Measurements from ENCODE around the gene NCAN. TPM values are rescaled to one million over a fixed set of nuclear protein-coding genes. Genes with fewer than 3 reads are reported as not detected.

Gene NCAN
- total RNA-seq, 1 experiment from 2014 or later, result 0.15 TPM

DNA sequence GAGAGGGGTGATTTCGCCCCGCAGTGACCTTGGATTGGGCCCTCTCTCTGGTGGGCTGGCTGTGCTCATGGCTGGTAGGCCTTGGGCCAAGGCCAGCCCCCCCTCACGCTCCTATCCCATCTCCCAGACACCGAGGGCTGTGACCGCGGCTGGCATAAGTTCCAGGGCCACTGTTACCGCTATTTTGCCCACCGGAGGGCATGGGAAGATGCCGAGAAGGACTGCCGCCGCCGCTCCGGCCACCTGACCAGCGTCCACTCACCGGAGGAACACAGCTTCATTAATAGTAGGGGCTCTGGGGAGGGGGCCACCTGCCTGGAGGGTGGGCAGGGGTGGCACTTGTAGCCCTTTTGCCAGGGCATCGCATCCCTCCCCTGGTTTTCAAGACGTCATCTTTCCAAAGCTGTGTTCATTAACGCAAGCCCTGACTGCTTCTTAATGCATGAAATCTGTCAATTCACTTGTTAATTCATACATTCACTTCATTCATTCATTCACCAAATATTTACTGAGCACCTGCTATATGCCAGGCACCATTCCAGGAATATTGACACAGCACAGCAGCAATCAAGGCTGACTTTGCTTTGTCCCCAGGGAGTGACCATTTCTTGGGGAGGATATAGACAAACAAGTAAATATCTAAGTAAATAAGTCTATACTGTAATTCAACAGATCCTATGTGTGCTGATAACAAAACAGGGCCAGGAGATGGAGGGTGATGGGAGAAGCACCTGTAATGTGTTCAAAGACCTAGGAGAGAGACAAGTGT, 26.6 kb downstream of the NCAN start:
- H3K4me2 ChIP-seq (ENCODE audit: low read length), result no peak overlapping the region
- ATAC-seq (no peak), DNase-seq (no peak)
- H3K36me3 ChIP-seq (ENCODE audit: low read depth, low read length), result no peaks in the 10 kb centered on the region
- no peaks in the 10 kb centered on the region for H3K27me3 ChIP-seq (ENCODE audit: low read length)
- H3K27ac ChIP-seq (ENCODE audit: low read length), result no peak overlapping the region
- no peak overlapping the region for H3K4me3 ChIP-seq (ENCODE audit: low read length)
- H3K9me2 ChIP-seq (replicated peaks; ENCODE audit: low read length), result no peaks in the 10 kb centered on the region
- H3K9me3 ChIP-seq (ENCODE audit: low read length), result peaks cover 8% of the 10 kb centered on the region
- CTCF ChIA-PET, result no interaction called here
- H2AFZ ChIP-seq (ENCODE audit: low read length), result no peak overlapping the region
- no peaks in the 10 kb centered on the region for H3F3A ChIP-seq (ENCODE audit: low read length, unreplicated experiment)
- no peaks in the 10 kb centered on the region for H3K79me2 ChIP-seq (ENCODE audit: low read length)
- POLR2A ChIA-PET (ENCODE audit: unreplicated experiment), result no interaction called here
- no peak overlapping the region for H3K9ac ChIP-seq (ENCODE audit: low read length)
- no peak for TF ChIP-seq EZH2 (IDR thresholded peaks at IDR 0.05; ENCODE audit: low read length, unreplicated experiment)
- no peak for TF ChIP-seq EZH2phosphoT487 (IDR thresholded peaks at IDR 0.05; ENCODE audit: borderline replicate concordance, low read length)
- BruUV-seq (replicated peaks), result no TSS peak
- intact Hi-C loops (cut with micrococcal nuclease), result no loop called here
- no peaks in the 10 kb centered on the region for H4K20me1 ChIP-seq (ENCODE audit: low read length)
- no peaks in the 10 kb centered on the region for H3K4me1 ChIP-seq (ENCODE audit: insufficient read depth, low read length)

DNA sequence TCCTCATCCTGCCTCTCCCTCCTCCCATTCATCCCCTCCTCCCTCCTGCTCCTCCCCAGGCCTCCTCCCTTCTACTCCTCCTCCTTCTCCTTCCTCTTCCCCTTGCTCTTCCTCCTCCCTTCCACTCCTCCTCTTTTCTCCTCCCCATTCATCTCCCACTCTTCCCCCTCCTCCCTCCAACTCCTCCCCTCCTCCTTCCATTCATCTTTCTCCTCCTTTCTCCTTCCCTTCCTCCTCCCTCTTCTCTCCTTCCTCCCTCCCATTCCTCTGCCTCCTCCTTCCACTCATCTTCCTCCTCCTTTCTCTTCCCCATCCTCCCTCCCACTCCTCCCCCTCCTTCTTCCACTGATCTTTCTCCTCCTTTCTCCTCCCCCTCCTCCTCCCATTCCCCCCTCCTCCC, 27.9 kb downstream of the NCAN start:
- TF ChIP-seq, protein P1, sequence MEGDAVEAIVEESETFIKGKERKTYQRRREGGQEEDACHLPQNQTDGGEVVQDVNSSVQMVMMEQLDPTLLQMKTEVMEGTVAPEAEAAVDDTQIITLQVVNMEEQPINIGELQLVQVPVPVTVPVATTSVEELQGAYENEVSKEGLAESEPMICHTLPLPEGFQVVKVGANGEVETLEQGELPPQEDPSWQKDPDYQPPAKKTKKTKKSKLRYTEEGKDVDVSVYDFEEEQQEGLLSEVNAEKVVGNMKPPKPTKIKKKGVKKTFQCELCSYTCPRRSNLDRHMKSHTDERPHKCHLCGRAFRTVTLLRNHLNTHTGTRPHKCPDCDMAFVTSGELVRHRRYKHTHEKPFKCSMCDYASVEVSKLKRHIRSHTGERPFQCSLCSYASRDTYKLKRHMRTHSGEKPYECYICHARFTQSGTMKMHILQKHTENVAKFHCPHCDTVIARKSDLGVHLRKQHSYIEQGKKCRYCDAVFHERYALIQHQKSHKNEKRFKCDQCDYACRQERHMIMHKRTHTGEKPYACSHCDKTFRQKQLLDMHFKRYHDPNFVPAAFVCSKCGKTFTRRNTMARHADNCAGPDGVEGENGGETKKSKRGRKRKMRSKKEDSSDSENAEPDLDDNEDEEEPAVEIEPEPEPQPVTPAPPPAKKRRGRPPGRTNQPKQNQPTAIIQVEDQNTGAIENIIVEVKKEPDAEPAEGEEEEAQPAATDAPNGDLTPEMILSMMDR (conservative IDR thresholded peaks at IDR 0.05; ENCODE audit: low read depth, low read length), result no peak
- TF ChIP-seq EZH2phosphoT487 (IDR thresholded peaks at IDR 0.05; ENCODE audit: borderline replicate concordance, low read length) (no peak), EZH2 (IDR thresholded peaks at IDR 0.05; ENCODE audit: low read length, unreplicated experiment) (no peak)
- intact Hi-C loops (cut with micrococcal nuclease), result no loop called here
- H3K27me3 ChIP-seq (ENCODE audit: low read length), result no peaks in the 10 kb centered on the region
- H2AFZ ChIP-seq (ENCODE audit: low read length), result no peak overlapping the region
- H3K79me2 ChIP-seq (ENCODE audit: low read length), result no peaks in the 10 kb centered on the region
- H3K9ac ChIP-seq (ENCODE audit: low read length), result no peak overlapping the region
- DNase-seq (no peak), ATAC-seq (no peak)
- POLR2A ChIA-PET (ENCODE audit: unreplicated experiment), result no interaction called here
- no peaks in the 10 kb centered on the region for H3K9me2 ChIP-seq (replicated peaks; ENCODE audit: low read length)
- no peak overlapping the region for H3K4me3 ChIP-seq (ENCODE audit: low read length)
- H3K36me3 ChIP-seq (ENCODE audit: low read depth, low read length), result no peaks in the 10 kb centered on the region
- H3F3A ChIP-seq (ENCODE audit: low read length, unreplicated experiment), result no peaks in the 10 kb centered on the region
- no TSS peak for BruUV-seq (replicated peaks)
- H3K4me2 ChIP-seq (ENCODE audit: low read length), result no peak overlapping the region
- H4K20me1 ChIP-seq (ENCODE audit: low read length), result no peaks in the 10 kb centered on the region
- no peaks in the 10 kb centered on the region for H3K4me1 ChIP-seq (ENCODE audit: insufficient read depth, low read length)
- CTCF ChIA-PET, result no interaction called here
- H3K9me3 ChIP-seq (ENCODE audit: low read length), result peaks cover 4% of the 10 kb centered on the region
- no peak overlapping the region for H3K27ac ChIP-seq (ENCODE audit: low read length)

DNA sequence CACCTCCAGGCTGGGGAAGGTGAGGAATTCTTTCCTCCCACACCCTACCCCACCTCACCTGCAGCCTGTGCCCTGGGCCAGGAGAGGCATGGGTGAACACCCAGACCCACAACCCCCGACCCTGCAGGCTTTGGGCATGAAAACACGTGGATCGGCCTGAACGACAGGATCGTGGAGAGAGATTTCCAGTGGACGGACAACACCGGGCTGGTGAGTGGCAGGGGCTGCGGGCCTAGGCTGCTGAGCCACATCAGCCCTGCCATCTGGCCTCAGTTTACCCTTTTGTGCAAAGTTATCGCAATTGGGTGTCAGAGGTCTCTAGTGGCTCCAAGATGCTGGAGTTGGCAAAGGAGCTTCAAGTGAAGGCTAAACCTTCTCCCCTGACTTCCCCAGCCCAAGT, 28.7 kb downstream of the NCAN start:
- no TSS peak for BruUV-seq (replicated peaks)
- Histone ChIP-seq H2AFZ (ENCODE audit: low read length) (no peak overlapping the region), H3K27me3 (ENCODE audit: low read length) (no peaks in the 10 kb centered on the region), H3K9me3 (ENCODE audit: low read length) (no peaks in the 10 kb centered on the region), H3F3A (ENCODE audit: low read length, unreplicated experiment) (no peaks in the 10 kb centered on the region), H3K4me3 (ENCODE audit: low read length) (no peak overlapping the region), H3K4me2 (ENCODE audit: low read length) (no peak overlapping the region), H4K20me1 (ENCODE audit: low read length) (no peaks in the 10 kb centered on the region), H3K9ac (ENCODE audit: low read length) (no peak overlapping the region), H3K4me1 (ENCODE audit: insufficient read depth, low read length) (no peaks in the 10 kb centered on the region), H3K9me2 (replicated peaks; ENCODE audit: low read length) (no peaks in the 10 kb centered on the region), H3K36me3 (ENCODE audit: low read depth, low read length) (no peaks in the 10 kb centered on the region), H3K27ac (ENCODE audit: low read length) (no peak overlapping the region), H3K79me2 (ENCODE audit: low read length) (no peaks in the 10 kb centered on the region)
- ATAC-seq (no peak), DNase-seq (no peak)
- TF ChIP-seq EZH2 (IDR thresholded peaks at IDR 0.05; ENCODE audit: low read length, unreplicated experiment) (no peak), EZH2phosphoT487 (IDR thresholded peaks at IDR 0.05; ENCODE audit: borderline replicate concordance, low read length) (no peak)
- TF ChIP-seq, protein P1 (conservative IDR thresholded peaks at IDR 0.05; ENCODE audit: low read depth, low read length), result no peak
- intact Hi-C loops (cut with micrococcal nuclease), result no loop called here
- CTCF ChIA-PET, result no interaction called here
- POLR2A ChIA-PET (ENCODE audit: unreplicated experiment), result no interaction called here

Measured in PC-3 (cell line).